Suprapubic skin (tissue), 3 donors: ENCODE measurements around the gene DIO3.

ENCODE experiments used
- POLR2A ChIP-seq, 2 donors: fragments of 450-650 bp; IDR thresholded peaks; one replicate each; pipeline ENCODE4 v1.6.1; 2017; ENCODE audit warnings: antibody characterized with exemption in 2 of 2, mild to moderate bottlenecking in 2 of 2, moderate library complexity in 2 of 2
- TF ChIP-seq, protein P1 (sequence below), 2 donors: fragments of 200-600 bp in 1 of 2; fragments of 450-650 bp in 1 of 2; sonication (generic) in 1 of 2; IDR thresholded peaks; one replicate each; pipeline ENCODE4 v1.5.1; 2016 to 2019; ENCODE audit warnings: antibody characterized with exemption in 2 of 2, mild to moderate bottlenecking in 1 of 2, moderate library complexity in 1 of 2

DNA sequence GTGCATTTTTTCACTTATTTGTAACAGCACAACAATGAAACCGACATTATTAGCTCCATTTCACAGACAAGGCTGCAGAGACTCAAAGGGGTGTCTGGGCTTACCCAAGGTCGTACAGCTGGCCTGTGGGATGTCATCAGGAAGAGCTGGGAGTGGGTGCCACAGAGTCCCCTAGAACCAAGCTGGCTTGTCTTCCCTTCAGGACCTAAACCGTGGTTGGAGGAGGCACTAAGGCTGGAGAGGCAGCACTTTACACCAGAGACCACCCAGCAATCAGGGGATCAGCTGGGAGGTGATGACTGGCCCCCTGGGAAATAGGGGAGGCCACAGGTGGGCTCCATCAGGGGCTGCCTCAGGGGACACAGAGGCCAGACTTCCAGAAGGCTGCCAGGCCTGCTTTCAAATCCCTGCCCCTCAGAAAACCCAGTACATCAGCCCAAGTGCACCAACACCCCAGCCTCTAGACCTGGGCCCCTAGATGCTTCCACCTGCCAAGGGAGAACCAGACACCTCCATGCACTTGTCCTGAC is 28.3 kb downstream of the DIO3 start:
- TF ChIP-seq, protein P1, sequence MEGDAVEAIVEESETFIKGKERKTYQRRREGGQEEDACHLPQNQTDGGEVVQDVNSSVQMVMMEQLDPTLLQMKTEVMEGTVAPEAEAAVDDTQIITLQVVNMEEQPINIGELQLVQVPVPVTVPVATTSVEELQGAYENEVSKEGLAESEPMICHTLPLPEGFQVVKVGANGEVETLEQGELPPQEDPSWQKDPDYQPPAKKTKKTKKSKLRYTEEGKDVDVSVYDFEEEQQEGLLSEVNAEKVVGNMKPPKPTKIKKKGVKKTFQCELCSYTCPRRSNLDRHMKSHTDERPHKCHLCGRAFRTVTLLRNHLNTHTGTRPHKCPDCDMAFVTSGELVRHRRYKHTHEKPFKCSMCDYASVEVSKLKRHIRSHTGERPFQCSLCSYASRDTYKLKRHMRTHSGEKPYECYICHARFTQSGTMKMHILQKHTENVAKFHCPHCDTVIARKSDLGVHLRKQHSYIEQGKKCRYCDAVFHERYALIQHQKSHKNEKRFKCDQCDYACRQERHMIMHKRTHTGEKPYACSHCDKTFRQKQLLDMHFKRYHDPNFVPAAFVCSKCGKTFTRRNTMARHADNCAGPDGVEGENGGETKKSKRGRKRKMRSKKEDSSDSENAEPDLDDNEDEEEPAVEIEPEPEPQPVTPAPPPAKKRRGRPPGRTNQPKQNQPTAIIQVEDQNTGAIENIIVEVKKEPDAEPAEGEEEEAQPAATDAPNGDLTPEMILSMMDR (IDR thresholded peaks at IDR 0.05) = no peak
- no peak for TF ChIP-seq POLR2A (IDR thresholded peaks at IDR 0.05)
